Measurements from ENCODE around the gene TH. TPM values are rescaled to one million over a fixed set of nuclear protein-coding genes. Genes with fewer than 3 reads are reported as not detected.
"Not testable (repeated sequence)": the region's sequence is repeated elsewhere in the genome, so short reads cannot be mapped to it uniquely, and the experiment has no call there.

Gene TH
- polyA plus RNA-seq, 4 donors, result 0.58 to 2.0 (median 0.96) TPM

DNA sequence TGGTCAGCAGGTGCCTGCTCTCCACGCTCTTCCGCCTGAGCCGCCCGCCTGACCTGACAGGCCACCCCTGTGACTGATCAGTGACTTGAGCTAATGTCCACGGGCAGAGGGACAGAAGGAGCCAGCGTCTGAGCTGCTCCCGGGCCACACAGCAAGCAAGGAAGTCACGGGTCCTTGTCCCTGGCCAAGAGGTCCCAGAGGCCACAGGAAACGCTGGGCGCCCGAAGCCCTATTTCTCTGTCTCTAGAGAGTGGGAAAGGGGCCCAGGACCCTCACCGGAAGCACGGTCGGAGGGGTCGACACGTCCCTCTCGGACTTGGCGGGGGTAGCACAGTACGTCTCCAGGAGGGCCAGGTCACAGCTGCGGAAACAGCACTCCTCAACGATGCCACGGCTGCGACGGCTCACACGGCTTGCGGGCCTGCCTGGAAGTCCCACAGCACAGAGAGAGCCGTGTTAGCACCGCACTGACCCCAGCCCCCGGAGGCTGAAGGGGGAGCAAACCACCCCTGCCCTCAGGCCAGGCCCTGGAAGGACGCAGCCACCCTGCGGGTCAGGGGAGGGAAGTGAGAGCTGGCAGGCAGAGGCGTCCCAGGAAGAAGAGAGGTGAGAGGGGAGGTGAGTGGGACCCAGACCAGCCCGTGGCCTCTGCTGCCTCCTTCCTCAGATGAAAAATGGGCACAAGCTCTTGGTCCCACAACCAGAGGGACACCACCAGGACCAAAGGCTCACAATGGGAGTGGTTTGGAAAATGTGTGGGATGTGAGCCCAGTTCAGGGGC is 38.2 kb downstream of the TH start:
- DNase-seq (ENCODE audit: low read depth in 4 of 4, low spot score in 3 of 4), result no peak

DNA sequence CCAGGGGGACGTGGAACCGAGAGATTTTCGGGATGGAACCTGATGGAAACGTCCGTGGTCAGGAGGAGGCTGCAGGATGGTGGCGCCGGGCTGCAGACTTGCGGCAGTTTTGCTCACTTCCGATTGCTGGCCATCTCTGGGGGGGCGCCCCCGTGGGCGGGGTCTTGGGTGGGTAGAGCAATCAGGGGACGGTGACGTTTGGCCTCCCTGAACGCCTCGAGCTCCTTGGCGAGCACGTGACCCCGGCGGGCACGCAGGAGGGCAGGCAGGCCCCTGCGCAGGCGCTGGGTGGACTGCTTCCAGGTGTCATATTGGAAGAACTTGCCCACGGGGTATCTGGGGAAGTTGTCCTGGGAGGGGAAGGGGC is 38.8 kb downstream of the TH start:
- no peak for DNase-seq (ENCODE audit: low read depth in 4 of 4, low spot score in 3 of 4)

DNA sequence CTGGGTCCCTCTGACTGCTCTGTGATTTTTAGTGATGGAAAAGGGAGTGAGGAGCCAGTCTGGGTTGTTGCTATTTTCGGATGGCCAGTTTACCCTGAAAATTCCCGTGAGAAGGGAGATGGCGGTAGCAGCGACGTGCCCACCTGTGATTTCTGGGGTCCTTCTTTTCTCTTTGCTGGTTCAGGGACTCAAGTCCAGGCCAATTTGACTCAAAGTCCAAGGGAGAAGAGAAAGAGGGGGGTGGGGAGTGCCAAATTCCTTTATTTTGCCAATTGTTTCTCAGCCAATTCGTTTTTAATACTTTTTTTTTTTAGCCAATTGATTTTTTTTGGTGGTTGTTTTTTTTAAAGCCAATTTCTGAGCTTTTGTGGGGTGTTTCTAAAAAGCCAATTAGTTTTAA is 39.4 kb downstream of the TH start:
- DNase-seq (ENCODE audit: low read depth in 4 of 4, low spot score in 3 of 4), result no peak

DNA sequence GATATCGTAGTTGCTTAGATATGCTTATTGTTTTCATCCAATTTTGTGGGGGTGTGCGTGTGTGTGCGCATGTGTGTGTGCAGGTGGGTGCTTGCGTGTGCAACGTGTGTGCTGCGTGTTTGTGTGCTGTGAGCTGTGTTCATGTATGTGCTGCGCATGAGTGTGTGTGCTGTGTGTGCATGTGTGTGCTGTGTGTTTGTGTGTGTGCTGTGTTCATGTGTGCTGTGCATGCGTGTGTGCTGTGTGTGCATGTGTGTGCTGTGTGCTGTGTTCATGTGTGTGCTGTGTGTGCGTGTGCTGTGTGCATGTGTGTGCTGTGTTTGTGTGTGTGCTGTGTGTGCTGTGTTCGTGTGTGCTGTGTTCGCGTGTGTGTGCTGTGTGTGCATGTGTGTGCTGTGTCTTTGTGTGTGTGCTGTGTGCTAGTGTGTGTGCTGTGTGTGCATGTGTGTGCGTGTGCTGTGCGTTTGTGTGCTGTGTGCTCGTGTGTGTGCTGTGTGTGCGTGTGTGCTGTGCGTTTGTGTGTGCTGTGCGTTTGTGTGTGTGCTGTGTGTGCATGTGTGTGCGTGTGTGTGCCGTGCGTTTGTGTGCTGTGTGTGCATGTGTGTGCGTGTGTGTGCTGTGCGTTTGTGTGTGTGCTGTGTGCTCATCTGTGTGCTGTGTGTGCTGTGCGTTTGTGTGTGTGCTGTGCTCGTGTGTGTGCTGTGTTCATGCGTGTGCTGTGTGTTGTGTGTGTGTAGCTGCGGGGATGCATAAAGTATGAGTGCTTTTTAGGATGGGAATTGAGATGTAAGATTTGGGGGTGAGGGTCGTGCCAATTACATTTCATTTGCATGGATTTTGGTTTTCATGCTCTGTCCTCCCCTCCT is 40.0 kb downstream of the TH start:
- no peak for DNase-seq (ENCODE audit: low read depth in 4 of 4, low spot score in 3 of 4)

DNA sequence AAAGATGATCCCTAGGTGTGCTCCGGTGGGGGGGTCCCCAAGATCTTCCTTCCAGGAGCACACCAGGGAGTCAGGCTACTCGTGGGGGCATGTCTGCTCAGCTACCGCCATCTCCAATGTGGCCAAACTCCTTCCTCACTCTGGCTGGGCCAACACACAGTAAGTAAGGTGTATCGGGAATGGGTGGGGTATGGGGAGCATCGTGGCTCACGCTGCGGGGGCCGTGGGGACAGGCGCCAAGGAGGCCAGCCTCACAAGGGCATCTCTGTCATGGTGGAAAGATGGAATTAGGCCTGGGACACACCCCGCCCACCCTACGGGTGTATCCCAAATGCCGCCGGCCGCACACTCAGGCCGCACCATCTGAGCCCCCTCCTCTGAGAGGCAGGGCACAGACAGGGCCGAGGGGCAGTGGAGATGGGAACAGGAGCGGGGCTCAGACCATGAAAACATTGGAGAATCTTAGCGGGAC is 40.7 kb downstream of the TH start:
- no peak for DNase-seq (ENCODE audit: low read depth in 4 of 4, low spot score in 3 of 4)

DNA sequence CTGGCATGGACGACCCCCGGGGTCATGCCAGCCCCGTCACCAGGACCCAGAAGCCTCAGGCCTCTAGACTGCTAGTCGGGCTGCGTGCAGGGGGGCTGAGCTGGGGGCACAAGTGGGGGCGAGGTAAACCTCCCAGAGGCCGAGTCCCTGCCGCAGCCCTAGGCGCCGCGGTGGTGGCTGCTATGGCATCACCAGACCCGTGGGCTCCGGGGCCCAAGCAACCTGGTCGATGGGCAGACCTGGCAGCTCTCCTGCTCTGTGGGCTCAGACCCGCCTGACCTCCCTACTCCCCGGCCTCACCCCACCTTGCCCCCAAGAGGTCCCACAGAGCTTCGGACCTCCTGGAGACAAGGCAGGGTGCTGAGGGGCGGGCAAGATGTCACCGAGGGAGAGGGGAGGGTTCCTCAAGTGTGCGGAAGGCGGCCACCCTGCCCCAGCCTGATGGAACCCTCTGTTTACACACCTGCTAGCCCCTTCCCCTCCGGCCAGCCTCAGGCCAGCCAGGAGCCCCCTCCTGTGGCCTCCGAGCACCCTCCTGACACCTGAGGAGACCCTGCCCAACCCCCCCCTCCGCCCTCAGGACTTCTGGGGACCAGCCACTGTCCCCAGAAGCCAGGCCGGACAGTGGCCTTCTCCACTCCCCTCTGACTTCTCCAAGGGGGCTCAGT is 41.8 kb downstream of the TH start:
- DNase-seq (ENCODE audit: low read depth in 4 of 4, low spot score in 3 of 4), result no peak

DNA sequence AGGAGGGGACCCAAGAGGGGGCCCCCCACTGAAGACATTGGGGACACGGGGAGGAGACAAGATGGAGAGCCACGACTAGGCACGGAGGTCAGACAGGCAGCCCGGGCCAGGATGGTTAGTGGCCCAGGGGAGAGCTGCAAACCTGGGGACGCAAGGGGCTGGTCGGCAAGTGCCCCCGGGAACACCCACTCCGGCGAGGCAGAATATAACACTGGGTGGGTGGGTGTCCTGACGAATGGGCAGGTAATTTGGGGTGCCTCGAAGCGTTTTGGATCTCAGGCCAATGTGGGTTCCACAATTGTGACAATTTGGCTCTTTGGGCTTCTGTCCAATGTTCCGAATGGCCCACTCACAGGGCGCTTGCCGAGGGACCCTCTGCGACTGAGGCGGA is 42.3 kb downstream of the TH start:
- DNase-seq (ENCODE audit: low read depth in 4 of 4, low spot score in 3 of 4), result no peak

DNA sequence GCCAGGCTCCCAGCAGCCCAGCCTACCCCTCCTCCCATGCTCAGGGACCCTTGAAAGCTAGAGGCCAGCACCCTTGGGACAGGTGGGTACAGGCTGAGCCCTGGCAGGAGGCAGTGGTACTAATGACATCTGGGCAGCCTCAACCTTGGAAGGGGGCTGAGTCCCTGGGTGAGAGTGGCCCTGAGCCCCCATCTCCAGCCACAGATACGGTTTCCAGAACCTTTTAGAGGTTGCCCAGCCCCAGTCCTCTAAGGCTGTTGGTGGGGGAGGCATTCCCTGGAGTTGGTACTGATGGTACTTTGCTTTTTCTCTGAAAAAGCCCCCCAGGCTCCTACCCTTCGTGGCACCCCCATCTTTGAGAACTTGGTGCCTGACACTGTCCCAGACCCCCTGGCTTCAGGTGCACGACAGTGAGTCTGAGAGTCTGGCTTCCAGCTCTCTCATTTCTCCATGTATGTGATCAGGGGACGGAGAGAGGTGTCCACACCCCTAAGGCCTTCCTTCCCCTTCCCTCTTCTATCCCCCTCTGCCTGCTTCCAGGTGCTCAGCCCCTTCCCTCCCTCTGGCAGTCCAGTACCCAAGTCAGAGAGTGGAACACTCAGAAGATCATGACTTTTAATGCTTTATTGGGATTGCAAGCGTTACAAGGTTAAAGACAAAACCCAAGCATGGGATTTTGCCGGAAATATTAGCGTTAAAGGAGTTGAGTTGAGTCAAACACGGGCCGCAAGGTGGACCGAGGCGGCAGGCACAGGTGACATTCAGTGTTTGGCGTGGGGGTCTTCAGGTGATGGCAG is 42.9 kb downstream of the TH start:
- no peak for DNase-seq (ENCODE audit: low read depth in 4 of 4, low spot score in 3 of 4)

DNA sequence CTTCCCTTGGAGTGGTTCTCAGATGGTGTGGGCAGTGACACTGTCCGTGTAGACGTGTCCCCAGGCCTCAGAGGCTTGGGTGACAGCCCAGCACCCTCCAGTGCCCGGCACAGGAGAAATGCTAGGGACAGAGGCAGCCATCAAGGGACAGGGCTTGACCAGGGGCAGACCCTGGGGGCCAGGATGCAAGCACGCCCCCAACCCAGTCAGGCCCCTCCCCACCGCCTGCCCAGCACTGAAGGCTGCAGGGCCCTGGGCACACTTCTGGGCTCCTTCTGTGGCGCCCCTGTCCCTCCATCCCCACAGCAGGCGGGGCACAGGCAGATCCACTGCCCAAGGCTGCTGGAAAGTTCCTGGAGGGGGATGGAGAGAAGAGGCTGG is 43.5 kb downstream of the TH start:
- no peak for DNase-seq (ENCODE audit: low read depth in 4 of 4, low spot score in 3 of 4)

DNA sequence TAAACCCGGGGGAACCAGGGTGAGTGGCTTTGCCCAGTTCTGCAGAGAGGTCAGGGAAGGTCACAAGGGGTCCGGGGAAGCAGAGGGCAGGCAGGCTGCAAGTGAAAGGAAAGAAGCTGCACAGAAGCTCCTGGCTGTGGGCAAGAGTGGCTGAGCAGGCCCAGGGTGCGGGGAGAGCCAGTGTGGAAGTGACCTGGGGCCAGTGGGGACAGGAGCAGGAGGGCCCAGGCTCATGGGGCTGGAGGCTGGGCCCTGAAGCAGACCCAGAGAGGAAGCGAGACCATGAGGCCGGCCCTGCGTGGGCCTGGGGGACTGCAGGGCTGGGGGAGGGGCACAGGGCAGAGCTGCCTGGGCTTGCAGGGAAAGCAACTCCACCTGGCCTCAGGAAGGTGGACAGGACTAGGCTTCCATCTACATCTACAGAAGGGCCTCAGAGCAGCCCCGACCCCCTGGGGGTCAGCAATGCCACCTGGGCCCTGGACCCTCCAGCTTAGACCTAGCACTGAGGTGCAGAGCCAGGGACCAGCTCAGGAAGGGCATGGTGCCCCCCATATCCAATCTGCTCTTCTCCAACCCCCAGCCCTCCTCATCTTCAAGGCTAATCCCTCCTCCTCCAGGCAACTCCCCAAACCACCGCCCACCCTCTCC is 44.0 kb downstream of the TH start:
- DNase-seq (ENCODE audit: low read depth in 4 of 4, low spot score in 3 of 4), result no peak

DNA sequence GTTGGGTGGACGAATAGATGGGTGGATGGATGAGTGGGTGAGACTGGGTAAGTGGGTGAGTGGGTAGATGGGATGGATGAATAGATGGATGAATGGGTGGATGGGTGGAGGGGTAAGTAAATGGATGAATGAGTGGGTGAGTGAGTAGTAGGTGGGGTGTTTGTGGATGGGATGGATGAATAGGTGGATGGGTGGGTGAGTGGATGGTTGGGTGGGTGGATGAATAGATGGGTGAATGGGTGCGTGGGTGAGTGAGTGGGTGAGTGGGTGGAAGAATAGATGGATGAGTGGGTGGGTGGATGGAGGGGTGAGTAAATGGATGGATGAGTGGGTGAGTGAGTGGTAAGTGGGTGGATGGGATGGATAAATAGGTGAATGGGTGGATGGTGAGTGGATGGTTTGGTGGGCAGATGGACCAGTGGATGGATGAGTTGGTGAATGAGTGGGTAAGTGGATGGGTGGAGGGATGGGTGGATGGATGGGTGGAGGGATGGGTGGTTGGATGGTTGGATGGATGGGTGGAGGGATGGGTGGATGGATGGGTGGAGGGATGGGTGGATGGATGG is 45.0 kb downstream of the TH start:
- DNase-seq (ENCODE audit: low read depth in 4 of 4, low spot score in 3 of 4), result no peak

DNA sequence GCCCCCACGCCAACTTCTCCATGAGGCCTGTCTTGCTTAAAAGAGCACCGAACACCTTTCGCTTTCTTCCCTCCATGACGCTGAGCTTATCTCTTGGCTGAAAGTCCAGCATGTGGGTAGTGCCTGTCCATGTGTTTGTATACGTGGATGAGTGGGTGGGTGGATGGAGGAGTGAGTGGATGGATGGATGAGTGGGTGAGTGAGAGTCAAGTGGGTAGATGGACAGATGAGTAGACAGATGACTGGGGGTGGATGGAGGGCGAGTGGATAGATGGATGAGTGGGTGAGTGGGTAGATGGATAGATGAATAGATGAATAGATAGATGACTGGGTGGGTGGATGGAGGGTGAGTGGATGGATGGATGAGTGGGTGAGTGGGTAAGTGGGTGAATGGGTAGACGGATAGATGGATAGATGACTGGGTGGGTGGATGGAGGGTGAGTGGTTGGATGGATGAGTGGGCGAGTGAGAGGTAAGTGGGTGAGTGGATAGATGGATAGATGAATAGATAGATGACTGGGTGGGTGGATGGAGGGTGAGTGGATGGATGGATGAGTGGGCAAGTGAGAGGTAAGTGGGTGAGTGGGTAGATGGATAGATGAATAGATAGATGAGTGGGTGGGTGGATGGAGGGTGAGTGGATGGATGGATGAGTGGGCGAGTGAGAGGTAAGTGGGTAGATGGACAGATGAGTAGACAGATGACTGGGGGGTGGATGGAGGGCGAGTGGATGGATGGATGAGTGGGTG is 46.7 kb downstream of the TH start:
- not testable (repeated sequence) for DNase-seq (ENCODE audit: low read depth in 4 of 4, low spot score in 3 of 4)

DNA sequence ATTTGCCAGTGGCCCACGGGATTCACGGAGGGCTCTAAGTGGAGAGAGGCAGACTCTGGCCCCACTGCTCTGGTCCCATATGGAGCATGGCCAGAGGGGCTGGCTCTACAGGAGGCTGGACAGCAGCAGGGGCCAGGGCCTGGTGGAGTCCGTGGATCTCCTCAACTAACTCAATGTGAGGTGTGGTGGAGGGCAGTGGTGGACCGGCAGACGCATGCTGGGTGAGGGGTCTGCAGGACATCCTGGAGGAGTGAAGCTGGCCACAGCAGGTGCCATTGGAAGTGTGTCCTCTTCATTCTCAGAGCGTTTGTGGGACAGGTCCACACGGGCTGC is 48.0 kb downstream of the TH start:
- DNase-seq (ENCODE audit: low read depth in 4 of 4, low spot score in 3 of 4), result no peak

DNA sequence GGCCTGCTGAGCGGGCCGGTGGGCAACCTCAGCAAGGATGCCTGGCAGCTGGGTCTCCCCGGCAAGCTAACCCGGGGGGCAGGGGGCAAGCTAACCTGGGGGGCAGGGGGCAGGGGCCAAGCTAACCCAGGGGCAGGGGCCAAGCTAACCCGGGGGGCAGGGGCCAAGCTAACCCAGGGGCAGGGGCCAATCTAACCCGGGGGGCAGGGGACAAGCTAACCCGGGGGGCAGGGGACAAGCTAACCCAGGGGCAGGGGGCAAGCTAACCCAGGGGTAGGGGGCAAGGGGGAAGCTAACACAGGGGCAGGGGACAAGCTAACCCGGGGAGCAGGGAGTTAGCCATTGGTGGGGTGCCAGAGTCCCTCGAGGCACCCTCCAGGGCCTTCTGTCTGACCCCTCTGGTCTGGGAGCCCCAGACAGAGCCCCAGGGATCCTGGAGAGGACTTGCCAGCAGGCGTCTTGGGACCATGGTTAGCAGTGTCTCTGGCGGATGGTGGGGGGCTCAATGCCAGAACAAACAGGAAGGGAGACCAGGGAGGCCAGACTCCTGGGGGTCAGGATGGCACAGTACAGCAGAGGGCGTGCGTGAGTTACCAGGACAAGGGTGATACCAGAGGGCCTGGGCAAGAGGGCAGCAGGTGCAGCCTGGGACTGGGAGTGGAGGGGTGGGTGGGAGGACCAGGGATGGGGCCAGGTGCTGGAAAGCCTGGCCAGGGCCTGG is 48.5 kb downstream of the TH start:
- no peak for DNase-seq (ENCODE audit: low read depth in 4 of 4, low spot score in 3 of 4)

DNA sequence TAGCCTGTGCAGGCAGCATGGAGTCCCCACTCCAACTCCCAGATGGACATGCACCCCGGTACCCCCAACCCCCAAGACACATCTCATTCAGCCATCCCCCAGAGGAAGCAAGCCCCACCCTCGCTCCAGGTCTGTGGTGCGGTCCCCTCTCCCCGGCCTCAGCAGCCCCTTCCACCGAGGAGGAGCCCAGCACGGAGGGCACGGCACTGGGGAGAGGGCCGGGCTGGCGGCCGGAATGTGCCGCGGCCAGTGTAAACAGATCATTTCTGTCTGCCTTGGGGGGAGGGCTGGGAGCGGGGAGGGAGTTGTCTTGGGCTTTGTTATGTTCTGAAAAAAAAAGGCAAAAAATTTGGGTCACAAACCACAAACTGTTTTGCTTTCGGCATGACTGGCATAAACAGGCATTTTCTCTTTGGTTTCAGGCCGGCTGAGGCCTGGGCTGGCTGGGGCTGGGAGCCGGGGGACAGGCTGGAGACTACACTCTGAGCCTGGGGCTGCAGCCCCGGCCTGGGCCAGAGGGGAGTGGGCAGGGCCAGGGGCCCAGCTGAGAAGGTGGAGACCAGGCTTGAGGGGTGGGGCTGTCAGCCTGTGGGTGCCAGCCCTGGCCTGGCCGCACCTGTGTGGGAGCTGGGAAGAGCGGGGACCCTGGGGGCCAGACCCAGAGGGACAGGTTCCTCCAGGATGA is 49.3 kb downstream of the TH start:
- DNase-seq (ENCODE audit: low read depth in 4 of 4, low spot score in 3 of 4), result no peak

DNA sequence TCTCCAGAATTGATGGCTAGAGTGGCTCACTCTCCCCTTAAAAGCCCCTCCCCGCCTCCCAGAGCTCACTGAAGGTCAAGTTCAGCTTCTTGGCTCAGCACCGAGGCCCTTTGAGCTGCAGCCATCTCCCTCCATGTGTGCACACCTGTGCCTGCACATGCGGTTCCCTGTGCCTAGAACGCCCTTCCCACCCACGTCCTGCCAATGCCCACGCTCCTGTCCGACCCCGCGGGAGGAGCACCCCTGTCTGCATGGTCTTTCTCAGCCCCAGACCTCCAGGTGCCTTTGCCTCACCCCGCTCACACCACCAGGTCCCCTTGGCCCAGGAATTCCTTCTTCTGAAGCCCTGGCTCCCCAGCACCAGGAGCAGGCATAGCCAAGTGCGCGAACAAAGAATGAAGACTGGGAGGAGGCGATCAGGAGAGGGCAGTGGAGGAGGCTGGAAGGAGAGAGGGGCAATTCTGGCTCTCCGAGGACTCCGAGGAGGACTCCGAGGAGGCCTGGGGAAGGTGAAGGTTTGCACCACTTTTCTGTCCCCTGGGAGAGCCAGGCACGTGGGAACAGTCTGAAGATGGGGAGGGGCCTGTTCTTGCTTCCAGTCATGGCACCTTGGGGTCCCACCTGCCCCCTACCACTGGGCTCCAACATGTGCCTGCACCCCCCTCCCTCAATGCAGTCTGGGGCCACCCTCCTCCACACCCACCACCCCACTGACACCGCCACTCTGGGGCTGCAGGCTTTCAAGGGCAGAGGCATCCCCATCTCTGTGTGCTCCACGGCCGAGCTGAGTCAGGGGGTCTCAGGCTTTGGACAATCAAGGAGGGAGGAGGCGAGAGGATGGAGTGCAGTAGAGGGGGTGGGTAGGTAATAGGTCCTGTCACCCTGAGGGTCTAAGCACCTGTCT is 50.1 kb downstream of the TH start:
- no peak for DNase-seq (ENCODE audit: low read depth in 4 of 4, low spot score in 3 of 4)
